AG04450 (cell line): ENCODE results near the gene LMNTD2. TPM values are rescaled to one million over a fixed set of nuclear protein-coding genes. Genes with fewer than 3 reads are reported as not detected.

Experiments used
- CTCF ChIA-PET: fragments of 300-600, 350-600 bp; formaldehyde crosslinking; extraction: SDS; loops from one replicate; lab custom pipeline; 2022; ENCODE audit warnings: antibody characterized with exemption, inconsistent platforms; lab: Charles Lee
- POLR2A ChIA-PET: fragments of 350-600 bp; formaldehyde crosslinking; extraction: SDS; loops from one replicate; lab custom pipeline; 2021; ENCODE audit warnings: antibody characterized with exemption, inconsistent platforms; lab: Yijun Ruan, JAX
- DNase-seq: peaks from one replicate; pipeline ENCODE4 v3.0.0-alpha.2; 2011; ENCODE audit warnings: low read depth, low spot score
- H3K27ac ChIP-seq: one replicate; pipeline ENCODE4 v1.5.1; 2012; ENCODE audit warnings: low read depth, low read length, control low read depth
- H3K27me3 ChIP-seq: one replicate; pipeline ENCODE4 v1.6.0; 2012; ENCODE audit warnings: low read length; ENCODE audit not compliant: control insufficient read depth, insufficient read depth
- H3K4me3 ChIP-seq: 2 replicates; pipeline ENCODE4 v1.5.1; 2011; ENCODE audit warnings: mild to moderate bottlenecking, low read depth, low read length, control low read depth
- H3K9me3 ChIP-seq: 2 replicates; pipeline ENCODE4 v1.5.1; 2012; ENCODE audit warnings: low read length; ENCODE audit not compliant: control insufficient read depth, insufficient read depth
- CTCF ChIP-seq: IDR thresholded peaks from 2 replicates; pipeline ENCODE4 v1.5.1; 2011; ENCODE audit warnings: low read depth, low read length, control low read depth, inconsistent platforms
- polyA plus RNA-seq: library from polyadenylated mRNA; depleted of rRNA; stranded (reverse); fragments of >200 nt; gene quantifications from 2 replicates; pipeline ENCODE4 v1.2.3, GENCODE V29; 2011

The LMNTD2 gene
- polyA plus RNA-seq, 1 experiment: 0.32 TPM

- Histone ChIP-seq H3K9me3 (no peaks in the 10 kb centered on the region; the same call in 1 of the 2 replicates), H3K4me3 (no peak overlapping the region), H3K27me3 (peaks cover 8% of the 10 kb centered on the region), H3K27ac (no peak overlapping the region)
- ChIA-PET POLR2A (no interaction called here), CTCF (interaction anchor here (0.6 kb wide), 1 partner anchor 29 kb away, joined by 4 read pairs; no protein-coding TSS in a partner anchor)
- no peak for TF ChIP-seq CTCF
- DNase-seq: no peak
These were observed 12.7 kb upstream of the LMNTD2 start for GRCh38 chr11:573146-573759.

GRCh38 chr11:571802-572185 is 11.3 kb upstream of the LMNTD2 start:
- TF ChIP-seq CTCF: no peak
- no peak for DNase-seq
- Histone ChIP-seq H3K27me3 (peaks cover 8% of the 10 kb centered on the region), H3K4me3 (no peak overlapping the region), H3K9me3 (no peaks in the 10 kb centered on the region; the same call in 1 of the 2 replicates), H3K27ac (no peak overlapping the region)
- ChIA-PET POLR2A (interaction anchor here (0.6 kb wide), 1 partner anchor 185 kb away, joined by 5 read pairs; no protein-coding TSS in a partner anchor), CTCF (no interaction called here)

GRCh38 chr11:569158-569885 is 8.8 kb upstream of the LMNTD2 start:
- H3K4me3 ChIP-seq: peak overlapping the region; percentile 61
- no peaks in the 10 kb centered on the region; the same call in 1 of the 2 replicates for H3K9me3 ChIP-seq
- H3K27me3 ChIP-seq: peaks cover 2% of the 10 kb centered on the region
- TF ChIP-seq CTCF: no peak
- DNase-seq: no peak
- H3K27ac ChIP-seq: no peak overlapping the region
- CTCF ChIA-PET: no interaction called here
- POLR2A ChIA-PET: interaction anchor here (0.5 to 1.0 kb wide), 2 partner anchors 9 to 60 kb away, joined by 3 read pairs; no protein-coding TSS in a partner anchor

- Histone ChIP-seq H3K4me3 (peak overlapping the region; percentile 70), H3K27ac (no peak overlapping the region), H3K9me3 (no peaks in the 10 kb centered on the region; the same call in 1 of the 2 replicates), H3K27me3 (no peaks in the 10 kb centered on the region)
- POLR2A ChIA-PET: interaction anchor here (1.0 to 1.1 kb wide), 2 partner anchors 9 to 12 kb away, joined by 3 read pairs; no protein-coding TSS in a partner anchor
- peak; percentile 56 for DNase-seq
- no peak for TF ChIP-seq CTCF
- CTCF ChIA-PET: no interaction called here
These were observed 8.0 kb upstream of the LMNTD2 start for GRCh38 chr11:568306-569157.
